K562 (cell line): Measurements from ENCODE around the gene SLCO2B1. TPM values are rescaled to one million over a fixed set of nuclear protein-coding genes. Genes with fewer than 3 reads are reported as not detected.

Experiments
- ATAC-seq: fragments of 200-7000 bp; cut with Tn5 transposase; 3 replicates; pipeline ENCODE4 v1.9.1; 2020; ENCODE audit warnings: moderate library complexity
- BruUV-seq: library from RNA; stranded (reverse); fragments of 400-500 nt; replicated peaks from 2 replicates; lab custom pipeline; 2021; lab: Mats Ljungman, UMichigan
- CTCF ChIA-PET: fragments of 300-600 bp; formaldehyde crosslinking; extraction: SDS; loops from one replicate; lab custom pipeline; 2021; ENCODE audit warnings: low intra/inter-chr PET ratio; lab: Yijun Ruan, JAX
- POLR2A ChIA-PET: fragments of 300-600, 350-650 bp; sonication (Branson Sonifier 250); formaldehyde crosslinking; extraction: SDS; loops from one replicate; lab custom pipeline; 2021; ENCODE audit warnings: antibody characterized with exemption, inconsistent platforms; lab: Yijun Ruan, JAX
- DNase-seq, 4 experiments: peaks; one replicate each; pipeline versions ENCODE4 v3.0.0 to v3.0.0-alpha.2; 2011 to 2018; ENCODE audit warnings: low spot score in 3 of 4, mixed read lengths in 3 of 4; ENCODE audit errors: extremely low read depth in 1 of 4
- FAIRE-seq: peaks from 2 replicates; lab custom pipeline; 2011; peaks lifted over from hg19 to GRCh38; lab: Jason Lieb, UNC
- H2AFZ ChIP-seq: 2 replicates; pipeline ENCODE4 v1.6.0; 2011; ENCODE audit warnings: low read depth, low read length, control low read depth, inconsistent platforms
- H3K27ac ChIP-seq: fragments of 200-600 bp; 3 replicates; pipeline ENCODE4 v1.8.0; 2011; ENCODE audit warnings: low read depth, mild to moderate bottlenecking, control low read depth, inconsistent platforms, low read length, moderate library complexity, mixed read lengths; ENCODE audit errors: extremely low read depth
- H3K27me3 ChIP-seq, 2 experiments: fragments of 300-600 bp in 1 of 2; 2 replicates in 1 of 2; 3 replicates in 1 of 2; pipeline versions ENCODE4 v1.6.0 to v1.8.0; 2011; ENCODE audit warnings: inconsistent platforms in 2 of 2, low read length in 2 of 2, mild to moderate bottlenecking in 1 of 2, mixed read lengths in 1 of 2, moderate library complexity in 1 of 2; ENCODE audit not compliant: control insufficient read depth in 2 of 2, insufficient read depth in 2 of 2
- H3K36me3 ChIP-seq: fragments of 300-600 bp; 3 replicates; pipeline ENCODE4 v1.8.0; 2011; ENCODE audit warnings: mild to moderate bottlenecking, low read length, inconsistent platforms; ENCODE audit not compliant: control insufficient read depth, insufficient read depth
- H3K4me1 ChIP-seq, 2 experiments: fragments of 200-600 bp in 1 of 2; replicated peaks in 1 of 2; 2 replicates in 1 of 2; 3 replicates in 1 of 2; pipeline versions ENCODE4 v1.5.1 to v1.8.0; 2011; ENCODE audit warnings: inconsistent platforms in 2 of 2, low read length in 2 of 2, mild to moderate bottlenecking in 1 of 2, mixed read lengths in 1 of 2, moderate library complexity in 1 of 2; ENCODE audit not compliant: control insufficient read depth in 2 of 2, insufficient read depth in 2 of 2
- H3K4me2 ChIP-seq: 2 replicates; pipeline ENCODE4 v1.6.1; 2011; ENCODE audit warnings: low read length, control low read depth, inconsistent platforms, mixed read lengths; ENCODE audit not compliant: insufficient read depth
- H3K4me3 ChIP-seq: fragments of 200-600 bp; sonication (generic), shearing (Covaris generic); 2 replicates; pipeline ENCODE4 v1.5.1; 2016; ENCODE audit warnings: control low read depth, inconsistent platforms
- H3K79me2 ChIP-seq: fragments of 200-600 bp; 3 replicates; pipeline ENCODE4 v1.8.0; 2011; ENCODE audit warnings: low read length, inconsistent platforms; ENCODE audit not compliant: control insufficient read depth, insufficient read depth
- H3K9ac ChIP-seq, 2 experiments: 2 replicates each; pipeline versions ENCODE4 v1.6.0 to v1.6.1; 2011; ENCODE audit warnings: low read depth in 2 of 2, low read length in 2 of 2, control low read depth in 1 of 2, inconsistent platforms in 1 of 2, mild to moderate bottlenecking in 1 of 2, mixed read lengths in 1 of 2; ENCODE audit not compliant: insufficient read depth in 1 of 2
- H3K9me1 ChIP-seq: one replicate; pipeline ENCODE4 v1.6.0; 2011; ENCODE audit warnings: inconsistent platforms, mild to moderate bottlenecking, low read length, moderate library complexity; ENCODE audit not compliant: control insufficient read depth, insufficient read depth
- H3K9me3 ChIP-seq: replicated peaks from 2 replicates; pipeline ENCODE4 v1.5.1; 2011; ENCODE audit warnings: low read depth, low read length, inconsistent platforms; ENCODE audit not compliant: control insufficient read depth, insufficient read depth
- H4K20me1 ChIP-seq: replicated peaks from 2 replicates; pipeline ENCODE4 v1.6.1; 2011; ENCODE audit warnings: low read length, inconsistent platforms, mixed read lengths; ENCODE audit not compliant: control insufficient read depth, insufficient read depth
- BCOR ChIP-seq: fragments of 450-650 bp; IDR thresholded peaks from 2 replicates; pipeline ENCODE4 v1.6.1; 2016
- CBFB ChIP-seq: sonication (generic); formaldehyde crosslinking; IDR thresholded peaks from 2 replicates; pipeline ENCODE4 v1.4.0; 2020; ENCODE audit warnings: mild to moderate bottlenecking, missing genetic modification reagents
- COPS2 ChIP-seq: fragments of 450-650 bp; conservative IDR thresholded peaks from 2 replicates; pipeline ENCODE4 v1.6.1; 2016; ENCODE audit warnings: mild to moderate bottlenecking, moderate library complexity
- E2F3 ChIP-seq: fragments of 250-450 bp; sonication (Bioruptor Pico); IDR thresholded peaks from 2 replicates; pipeline ENCODE4 v1.4.0; 2020; ENCODE audit warnings: mild to moderate bottlenecking
- ELF4 ChIP-seq: fragments of 450-650 bp; formaldehyde crosslinking; IDR thresholded peaks from 2 replicates; pipeline ENCODE4 v1.4.0; 2022; ENCODE audit warnings: missing genetic modification characterization
- FOXA3 ChIP-seq, 2 experiments: fragments of 450-650 bp in 1 of 2; sonication (generic) in 1 of 2; formaldehyde crosslinking; IDR thresholded peaks in 1 of 2; conservative IDR thresholded peaks in 1 of 2; 2 replicates each; pipeline versions ENCODE4 v1.4.0 to v1.8.0; 2020 to 2022; ENCODE audit warnings: mild to moderate bottlenecking in 2 of 2, missing genetic modification reagents in 1 of 2
- HDAC8 ChIP-seq: fragments of 450-650 bp; IDR thresholded peaks from 2 replicates; pipeline ENCODE4 v1.6.1; 2016; ENCODE audit warnings: mild to moderate bottlenecking, missing genetic modification characterization, moderate library complexity, missing compliant biosample characterization
- KLF6 ChIP-seq: fragments of 250-450 bp; sonication (Bioruptor Pico); IDR thresholded peaks from 2 replicates; pipeline ENCODE4 v1.4.0; 2020; ENCODE audit warnings: mild to moderate bottlenecking, moderate library complexity, borderline replicate concordance
- NFIC ChIP-seq: fragments of 450-650 bp; IDR thresholded peaks from 2 replicates; pipeline ENCODE4 v1.6.1; 2017; ENCODE audit warnings: mild to moderate bottlenecking, inconsistent platforms
- OTX1 ChIP-seq: fragments of 450-650 bp; formaldehyde crosslinking; IDR thresholded peaks from 2 replicates; pipeline ENCODE4 v1.4.0; 2022; ENCODE audit warnings: mild to moderate bottlenecking
- PML ChIP-seq: IDR thresholded peaks from 2 replicates; pipeline ENCODE4 v1.6.1; 2012; ENCODE audit warnings: low read length, inconsistent platforms
- PTRF ChIP-seq: fragments of 450-650 bp; IDR thresholded peaks from 2 replicates; pipeline ENCODE4 v1.6.1; 2016; ENCODE audit warnings: mild to moderate bottlenecking, missing genetic modification characterization, missing compliant biosample characterization
- SMARCE1 ChIP-seq: fragments of 450-650 bp; IDR thresholded peaks from 2 replicates; pipeline ENCODE4 v1.7.1; 2016; ENCODE audit warnings: mild to moderate bottlenecking
- ZBTB17 ChIP-seq: fragments of 450-650 bp; formaldehyde crosslinking; IDR thresholded peaks from 2 replicates; pipeline ENCODE4 v1.4.0; 2020; ENCODE audit warnings: mild to moderate bottlenecking
- ZNF212 ChIP-seq: fragments of 450-650 bp; formaldehyde crosslinking; IDR thresholded peaks from 2 replicates; pipeline ENCODE4 v1.4.0; 2020; ENCODE audit warnings: mild to moderate bottlenecking
- ZNF507 ChIP-seq: conservative IDR thresholded peaks from 2 replicates; pipeline ENCODE4 v1.6.1; 2017; ENCODE audit warnings: missing genetic modification characterization, missing compliant biosample characterization
- WGBS: fragments of 100-300 bp; shearing (Covaris generic); methylation state at CpG from one replicate; pipeline ENCODE4 v1.1.6; 2016; ENCODE audit warnings: low coverage, mixed read lengths; ENCODE audit not compliant: insufficient coverage; ENCODE audit errors: missing lambda C conversion rate; 5-methylcytosine and 5-hydroxymethylcytosine counted together
- in situ Hi-C: fragments of 300-500 bp; cut with MboI; formaldehyde crosslinking; loops from 4 replicates; pipeline ENCODE4 v1.15.0; 2018; ENCODE audit warnings: inconsistent platforms, mixed read lengths
- intact Hi-C: fragments of 100-400 bp; cut with micrococcal nuclease; formaldehyde crosslinking; loops from 2 replicates; pipeline ENCODE4 v1.14.2; 2022
- polyA plus RNA-seq, 8 experiments: library from polyadenylated mRNA; depleted of rRNA in 4 of 8; stranded (reverse) in 5 of 8; unstranded in 3 of 8; fragments of >200 nt; fragmentation: Nextera tagmentation in 2 of 8; fragmentation: Illumina TruSeq in 1 of 8; extraction: Ambion mirVana in 2 of 8; extraction: Trizol in 1 of 8; gene quantifications; 2 replicates each; pipeline versions ENCODE4 v1.2.1 to v1.2.3, GENCODE V29; 2011 to 2014; ENCODE audit warnings: inconsistent platforms in 1 of 8, missing spikeins in 1 of 8
- total RNA-seq, 7 experiments: library from RNA; depleted of rRNA in 6 of 7; stranded (reverse); fragments of >200 nt in 6 of 7; fragmentation: Illumina TruSeq in 2 of 7; extraction: Trizol in 2 of 7; gene quantifications; 2 replicates each; pipeline versions ENCODE4 v1.2.1 to v1.2.3, GENCODE V29; 2011 to 2021; ENCODE audit warnings: low replicate concordance in 1 of 7
- TF ChIP-seq, protein P1 (sequence below): fragments of 250-450 bp; sonication (Bioruptor Pico); IDR thresholded peaks from 2 replicates; pipeline ENCODE4 v1.9.0; 2021; ENCODE audit warnings: mild to moderate bottlenecking

SLCO2B1 gene
- total and polyA plus RNA-seq, 9 of the 15 experiments (the other 6 are each of a cell fraction or from before 2014, with no cell fraction given), result 0.70 to 14.7 (median 7.6) TPM

GRCh38 chr11:75229466-75229865 lies 78.6 kb downstream of the SLCO2B1 start:
- no peak overlapping the region for H3K4me3 ChIP-seq
- H3K4me2 ChIP-seq, result no peak overlapping the region
- no TSS peak for BruUV-seq
- 0% methylated on average over 2 of the region's 2 CpGs for WGBS
- no peak overlapping the region for H3K9ac ChIP-seq
- H3K36me3 ChIP-seq, result no peaks in the 10 kb centered on the region
- no peak overlapping the region for H3K27ac ChIP-seq
- FAIRE-seq, result no peak
- H4K20me1 ChIP-seq, result peaks cover 5% of the 10 kb centered on the region; the same call in 1 of the 2 replicates
- in situ Hi-C loops, result no loop called here
- H3K9me1 ChIP-seq, result no peaks in the 10 kb centered on the region
- POLR2A ChIA-PET, result interaction anchor here (0.6 to 0.9 kb wide), 2 partner anchors 12 to 174 kb away, joined by 3 read pairs; no protein-coding TSS in a partner anchor
- no peaks in the 10 kb centered on the region for H3K4me1 ChIP-seq
- peaks cover 11 to 42% of the 10 kb centered on the region in 2 experiments for H3K27me3 ChIP-seq
- ATAC-seq, result no peak
- no peak for DNase-seq
- no peaks in the 10 kb centered on the region for H3K79me2 ChIP-seq
- TF ChIP-seq HDAC8 (no peak), ZNF212 (no peak), NFIC (peak; percentile 64; the same call in 1 of the 2 replicates), KLF6 (CRISPR knock-in tag) (no peak)
- H3K9me3 ChIP-seq, result no peaks in the 10 kb centered on the region
- no peak overlapping the region for H2AFZ ChIP-seq
- CTCF ChIA-PET, result no interaction called here
- intact Hi-C loops, result no loop called here

GRCh38 chr11:75230621-75231020 lies 79.7 kb downstream of the SLCO2B1 start:
- Histone ChIP-seq H4K20me1 (peaks cover 5% of the 10 kb centered on the region; the same call in 1 of the 2 replicates), H3K27me3 (peaks cover 11 to 33% of the 10 kb centered on the region in 2 experiments), H2AFZ (no peak overlapping the region), H3K4me1 (no peaks in the 10 kb centered on the region), H3K79me2 (no peaks in the 10 kb centered on the region), H3K27ac (no peak overlapping the region), H3K36me3 (no peaks in the 10 kb centered on the region), H3K4me2 (no peak overlapping the region), H3K9ac (no peak overlapping the region), H3K9me3 (no peaks in the 10 kb centered on the region), H3K4me3 (no peak overlapping the region), H3K9me1 (no peaks in the 10 kb centered on the region)
- WGBS, result 0% methylated on average over 2 of the region's 2 CpGs
- ChIA-PET POLR2A (interaction anchor here (0.5 kb wide), 1 partner anchor 19 kb away, joined by 3 read pairs; no protein-coding TSS in a partner anchor), CTCF (no interaction called here)
- no peak for DNase-seq
- no TSS peak for BruUV-seq
- ATAC-seq, result no peak
- FAIRE-seq, result no peak
- intact Hi-C loops, result no loop called here
- in situ Hi-C loops, result no loop called here
- TF ChIP-seq COPS2 (no peak), OTX1 (CRISPR knock-in tag) (no peak), ELF4 (CRISPR knock-in tag) (no peak), BCOR (no peak), CBFB (CRISPR knock-in tag) (no peak), PTRF (tag) (no peak), E2F3 (CRISPR knock-in tag) (no peak), ZNF507 (tag) (no peak), PML (no peak), FOXA3 (CRISPR knock-in tag; conservative IDR thresholded peaks at IDR 0.05 in 1 of 2, IDR thresholded peaks at IDR 0.05 in 1 of 2) (no peak), ZBTB17 (CRISPR knock-in tag) (no peak), SMARCE1 (no peak)
- TF ChIP-seq, protein P1, sequence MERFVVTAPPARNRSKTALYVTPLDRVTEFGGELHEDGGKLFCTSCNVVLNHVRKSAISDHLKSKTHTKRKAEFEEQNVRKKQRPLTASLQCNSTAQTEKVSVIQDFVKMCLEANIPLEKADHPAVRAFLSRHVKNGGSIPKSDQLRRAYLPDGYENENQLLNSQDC (CRISPR knock-in tag), result no peak
